Mucosa of rectum (tissue), 2 donors: ENCODE results near the gene PKDREJ.

Source experiments
- H3K27ac ChIP-seq, 2 donors: one replicate each; pipeline ENCODE4 v1.7.0; 2013; ENCODE audit warnings: inconsistent platforms in 2 of 2, low read depth in 2 of 2, low read length in 2 of 2
- H3K27me3 ChIP-seq, 2 donors: one replicate each; pipeline ENCODE4 v1.7.0; 2013; ENCODE audit warnings: low read length in 2 of 2; ENCODE audit not compliant: control insufficient read depth in 2 of 2, insufficient read depth in 2 of 2
- H3K36me3 ChIP-seq, 2 donors: one replicate each; pipeline ENCODE4 v1.7.0; 2013; ENCODE audit warnings: low read length in 2 of 2; ENCODE audit not compliant: control insufficient read depth in 2 of 2, insufficient read depth in 2 of 2
- H3K4me1 ChIP-seq, 2 donors: one replicate each; pipeline ENCODE4 v1.7.0; 2013; ENCODE audit warnings: low read length in 2 of 2, mild to moderate bottlenecking in 1 of 2; ENCODE audit not compliant: control insufficient read depth in 2 of 2, insufficient read depth in 2 of 2
- H3K4me3 ChIP-seq, 2 donors: one replicate each; pipeline ENCODE4 v1.7.0; 2013; ENCODE audit warnings: low read length in 2 of 2
- H3K9ac ChIP-seq, 2 donors: one replicate each; pipeline ENCODE4 v1.7.0; 2013; ENCODE audit warnings: low read length in 2 of 2, low read depth in 1 of 2, mild to moderate bottlenecking in 1 of 2
- H3K9me3 ChIP-seq, 2 donors: one replicate each; pipeline ENCODE4 v1.7.0; 2013; ENCODE audit warnings: low read length in 2 of 2; ENCODE audit not compliant: control insufficient read depth in 2 of 2
- donor health status: healthy.
- donor health status: Normal muscosa, but diverticular disease.

Gene PKDREJ

DNA sequence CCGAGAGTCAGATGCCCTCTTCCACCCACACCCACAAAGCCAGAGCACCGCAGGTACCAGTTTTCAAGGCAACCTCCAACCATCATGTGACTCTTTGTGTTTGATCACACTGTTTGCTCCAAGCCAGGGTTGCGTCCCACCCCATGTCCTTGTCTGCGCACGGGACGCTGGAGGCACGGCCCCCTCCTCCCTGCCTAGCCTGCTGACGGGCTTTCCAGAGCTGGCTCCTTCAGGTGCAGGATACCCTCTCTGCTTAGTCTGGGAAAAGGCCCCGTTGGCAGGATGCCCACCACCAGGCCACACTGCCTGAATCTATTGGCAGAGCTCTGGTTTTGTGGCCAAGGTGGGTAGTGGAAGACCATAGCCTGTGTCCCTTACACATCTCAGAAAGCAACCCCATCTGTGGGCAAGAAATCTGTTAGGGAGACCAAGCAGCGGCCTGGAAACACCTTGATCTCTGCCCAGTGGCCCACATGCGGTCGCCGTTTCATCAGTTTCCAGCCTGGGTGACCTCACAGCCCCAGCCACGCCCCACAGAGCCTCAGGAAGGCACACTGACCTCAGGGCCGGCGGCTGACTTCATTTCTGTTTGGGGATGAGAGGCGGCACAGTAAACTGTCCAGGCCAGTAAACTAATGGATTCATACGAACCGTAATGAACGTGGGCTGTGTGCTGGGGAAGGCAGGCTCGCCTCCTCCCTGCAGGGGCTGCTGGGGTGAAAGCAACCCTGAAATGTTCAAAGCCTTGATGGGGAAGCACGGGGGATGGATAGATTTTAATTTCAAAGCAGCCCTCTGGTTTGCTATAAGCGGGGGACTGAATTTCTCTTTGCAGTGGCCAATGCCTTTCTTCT lies 38.9 kb downstream of the PKDREJ start:
- peaks cover 18 to 49% of the 10 kb centered on the region in 2 donors for H3K36me3 ChIP-seq

DNA sequence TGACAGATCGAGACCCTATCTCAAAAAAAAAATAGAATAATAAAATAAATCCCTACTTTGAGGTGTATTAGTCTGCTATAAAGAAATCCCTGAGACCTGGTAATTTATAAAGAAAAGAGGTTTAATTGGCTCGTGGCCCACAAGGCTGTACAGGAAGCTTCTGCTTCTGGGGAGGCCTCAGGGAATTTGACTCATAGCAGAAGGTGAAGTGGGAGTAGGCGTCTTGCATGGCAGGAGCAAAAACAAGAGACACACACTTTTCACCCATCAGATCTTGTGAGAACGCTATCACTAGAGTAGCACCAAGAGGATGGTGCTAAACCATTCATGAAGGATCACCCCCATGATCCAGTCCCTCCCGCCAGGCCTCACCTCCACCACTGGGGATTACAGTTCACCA lies 42.2 kb downstream of the PKDREJ start:
- no peaks in the 10 kb centered on the region for H3K4me1 ChIP-seq
- no peak overlapping the region for H3K4me3 ChIP-seq
- peaks cover 35 to 64% of the 10 kb centered on the region in 2 donors for H3K36me3 ChIP-seq
- H3K27me3 ChIP-seq, result no peaks in the 10 kb centered on the region
- no peaks in the 10 kb centered on the region for H3K9me3 ChIP-seq
- no peak overlapping the region for H3K9ac ChIP-seq
- H3K27ac ChIP-seq, result no peak overlapping the region

More for the DNA sequence above, 38.9 kb downstream of the PKDREJ start:
- H3K4me1 ChIP-seq, result no peaks in the 10 kb centered on the region
- H3K9ac ChIP-seq, result no peak overlapping the region
- no peak overlapping the region for H3K4me3 ChIP-seq
- H3K27ac ChIP-seq, result no peak overlapping the region
- no peaks in the 10 kb centered on the region for H3K27me3 ChIP-seq
- no peaks in the 10 kb centered on the region for H3K9me3 ChIP-seq

DNA sequence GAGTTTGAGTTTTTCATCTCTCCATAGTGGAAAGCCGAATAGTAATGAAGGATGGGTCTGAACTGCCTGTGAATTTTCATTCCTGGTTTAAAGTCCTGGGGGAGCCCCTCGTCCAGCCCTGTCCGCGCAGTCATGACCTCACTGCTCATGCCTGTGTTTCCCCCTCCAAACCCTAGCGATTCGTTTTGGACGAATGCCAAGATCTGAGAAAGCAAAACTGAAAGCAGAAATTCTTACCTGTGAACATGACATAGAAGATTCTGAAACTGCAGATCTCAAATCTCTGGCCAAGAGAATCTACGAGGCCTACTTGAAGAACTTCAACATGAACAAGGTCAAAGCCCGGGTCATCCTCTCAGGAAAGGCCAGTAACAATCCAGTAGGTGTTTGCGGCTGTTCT lies 43.5 kb downstream of the PKDREJ start:
- peaks cover 36 to 66% of the 10 kb centered on the region in 2 donors for H3K36me3 ChIP-seq
- H3K27ac ChIP-seq, result no peak overlapping the region
- H3K4me1 ChIP-seq, result no peaks in the 10 kb centered on the region

DNA sequence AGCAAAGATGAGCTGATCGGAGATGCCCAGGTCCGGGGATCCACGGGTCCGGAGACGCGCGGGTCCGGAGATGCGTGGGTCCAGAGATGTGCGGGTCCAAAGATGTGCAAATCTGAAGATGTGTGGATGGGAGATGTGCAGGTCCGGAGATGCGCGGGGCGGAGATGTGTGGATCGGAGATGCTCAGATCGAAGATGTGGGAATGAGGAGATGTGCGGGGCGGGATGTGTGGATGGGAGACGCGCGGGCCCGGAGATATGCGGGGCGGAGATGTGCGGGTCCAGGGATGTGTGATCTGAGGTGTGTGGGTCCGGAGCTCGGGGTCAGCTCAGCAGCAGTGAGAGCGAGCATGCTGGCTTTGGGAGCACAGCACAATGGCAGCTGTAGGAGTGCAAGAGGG lies 48.5 kb downstream of the PKDREJ start:
- Histone ChIP-seq H3K27ac (no peak overlapping the region), H3K36me3 (peaks cover 44 to 51% of the 10 kb centered on the region in 2 donors), H3K4me3 (no peak overlapping the region), H3K27me3 (no peaks in the 10 kb centered on the region), H3K4me1 (no peaks in the 10 kb centered on the region), H3K9me3 (no peaks in the 10 kb centered on the region), H3K9ac (no peak overlapping the region)

More for the DNA sequence above, 43.5 kb downstream of the PKDREJ start:
- no peak overlapping the region for H3K4me3 ChIP-seq
- H3K9ac ChIP-seq, result no peak overlapping the region
- H3K27me3 ChIP-seq, result no peaks in the 10 kb centered on the region
- no peaks in the 10 kb centered on the region for H3K9me3 ChIP-seq

DNA sequence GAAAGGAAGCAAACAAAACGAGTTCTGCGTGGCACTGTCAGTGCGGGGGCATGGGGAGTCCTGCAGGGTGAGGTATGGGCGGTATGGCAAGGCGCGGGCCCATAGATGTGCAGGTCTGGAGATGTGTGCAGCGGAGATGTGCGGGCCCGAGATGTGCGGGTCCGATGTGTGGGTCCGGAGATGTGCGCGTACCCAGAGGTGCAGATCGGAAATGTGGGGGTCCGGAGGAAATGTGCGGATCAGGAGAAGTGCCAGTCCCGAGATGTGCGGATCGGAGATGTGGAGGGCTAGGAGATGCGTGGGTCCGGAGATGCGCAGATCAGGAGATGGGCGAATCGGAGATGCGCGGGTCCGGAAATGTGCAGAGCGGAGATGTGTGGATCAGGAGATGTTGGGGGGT lies 49.0 kb downstream of the PKDREJ start:
- H3K27me3 ChIP-seq, result no peaks in the 10 kb centered on the region
- peaks cover 44 to 51% of the 10 kb centered on the region in 2 donors for H3K36me3 ChIP-seq
- no peaks in the 10 kb centered on the region for H3K4me1 ChIP-seq
- no peak overlapping the region for H3K27ac ChIP-seq
- H3K9ac ChIP-seq, result no peak overlapping the region
- no peaks in the 10 kb centered on the region for H3K9me3 ChIP-seq
- no peak overlapping the region for H3K4me3 ChIP-seq

DNA sequence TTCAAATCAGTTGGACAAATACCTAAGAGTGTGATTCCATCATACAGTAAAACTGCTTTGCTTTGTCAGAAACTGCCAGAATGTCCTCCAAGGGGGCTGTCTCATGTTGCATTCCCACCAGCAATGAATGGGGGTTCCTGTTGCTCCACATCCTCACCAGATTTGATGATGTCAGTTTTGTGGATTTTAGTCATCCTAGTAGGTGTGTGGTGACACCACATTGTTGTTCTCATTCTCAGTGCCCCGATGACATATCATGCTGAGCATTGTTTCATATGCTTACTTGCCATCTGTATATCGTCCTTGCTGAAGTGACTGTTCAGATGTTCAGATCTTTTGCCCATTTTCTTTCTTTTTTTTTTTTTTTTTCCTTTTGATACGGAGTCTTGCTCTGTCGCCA lies 50.1 kb downstream of the PKDREJ start:
- H3K4me1 ChIP-seq, result no peaks in the 10 kb centered on the region
- no peak overlapping the region for H3K9ac ChIP-seq
- H3K27ac ChIP-seq, result no peak overlapping the region
- H3K9me3 ChIP-seq, result no peaks in the 10 kb centered on the region
- peaks cover 44 to 52% of the 10 kb centered on the region in 2 donors for H3K36me3 ChIP-seq
- no peaks in the 10 kb centered on the region for H3K27me3 ChIP-seq
- no peak overlapping the region for H3K4me3 ChIP-seq

DNA sequence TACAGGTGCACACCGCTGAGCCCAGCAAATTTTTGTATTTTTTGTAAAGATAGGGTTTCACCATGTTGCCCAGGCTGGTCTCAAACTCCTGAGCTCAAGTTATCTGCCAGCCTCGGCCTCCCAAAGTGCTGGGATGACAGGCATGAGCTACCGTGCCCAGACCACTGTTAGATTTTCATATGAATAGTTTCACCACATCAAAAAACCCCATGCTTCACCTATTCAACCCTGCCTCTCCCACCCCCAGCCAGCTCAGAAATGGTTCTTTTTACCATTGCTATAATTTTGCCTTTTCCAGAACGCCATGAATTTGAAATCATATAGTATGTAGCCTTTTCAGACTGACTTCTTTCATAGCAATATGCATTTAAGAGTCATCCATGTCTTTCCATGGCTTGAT lies 50.9 kb downstream of the PKDREJ start:
- H3K9me3 ChIP-seq, result no peaks in the 10 kb centered on the region
- H3K36me3 ChIP-seq, result peaks cover 42 to 57% of the 10 kb centered on the region in 2 donors
- no peaks in the 10 kb centered on the region for H3K27me3 ChIP-seq
- H3K4me3 ChIP-seq, result no peak overlapping the region
- H3K27ac ChIP-seq, result no peak overlapping the region
- H3K9ac ChIP-seq, result no peak overlapping the region
- no peaks in the 10 kb centered on the region for H3K4me1 ChIP-seq

DNA sequence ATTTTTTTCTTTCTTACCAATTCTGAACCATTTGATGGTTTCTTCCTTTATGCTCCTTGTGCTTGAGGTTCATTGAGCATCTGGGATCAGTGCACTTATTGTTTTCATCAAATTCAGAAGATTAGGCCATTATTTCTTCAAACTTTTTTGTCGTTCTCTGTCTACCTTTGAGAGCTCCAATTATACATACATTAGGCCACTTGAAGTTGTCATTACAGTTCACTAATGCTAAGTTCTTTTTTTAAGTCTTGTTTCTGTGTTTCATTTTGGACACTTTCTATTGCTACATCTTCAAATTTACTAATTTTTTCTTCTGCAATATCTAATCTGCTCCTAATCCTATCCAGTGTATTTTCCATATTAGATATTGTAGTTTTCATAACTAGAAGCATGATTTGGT lies 53.9 kb downstream of the PKDREJ start:
- H3K27ac ChIP-seq, result no peak overlapping the region
- peaks cover 23 to 33% of the 10 kb centered on the region in 2 donors for H3K36me3 ChIP-seq

More for the DNA sequence above, 53.9 kb downstream of the PKDREJ start:
- Histone ChIP-seq H3K4me3 (no peak overlapping the region), H3K9ac (no peak overlapping the region), H3K27me3 (no peaks in the 10 kb centered on the region), H3K9me3 (no peaks in the 10 kb centered on the region), H3K4me1 (peaks cover 1 to 6% of the 10 kb centered on the region in 2 donors)
